ENCODE results near the gene ARHGEF26. TPM values are rescaled to one million over a fixed set of nuclear protein-coding genes. Genes with fewer than 3 reads are reported as not detected.

ARHGEF26 gene
- total RNA-seq, 1 experiment from 2014 or later, result 20.8 TPM

GRCh38 chr3:154180836-154181691, 59.9 kb downstream of the ARHGEF26 start:
- Histone ChIP-seq H3K9me3 (no peaks in the 10 kb centered on the region), H3K36me3 (ENCODE audit: control insufficient read depth, insufficient read depth, low read length) (no peaks in the 10 kb centered on the region), H3K4me1 (no peaks in the 10 kb centered on the region), H3K4me3 (ENCODE audit: low read depth, low read length) (no peak overlapping the region), H3K27me3 (replicated peaks; ENCODE audit: control insufficient read depth, insufficient read depth, low read length) (no peaks in the 10 kb centered on the region)
- CTCF ChIA-PET, result no interaction called here
- BruUV-seq (replicated peaks), result no TSS peak
- no peak for TF ChIP-seq CTCF (IDR thresholded peaks at IDR 0.05; ENCODE audit: insufficient read depth in 1 of 2, low read depth in 1 of 2, low read length in 1 of 2, severe bottlenecking in 1 of 2, unreplicated experiment in 1 of 2)
- Mint-ChIP-seq H3K27ac (ENCODE audit: unreplicated experiment) (no peak overlapping the region), H3K4me3 (ENCODE audit: unreplicated experiment) (no peak overlapping the region), H3K36me3 (ENCODE audit: insufficient read depth, unreplicated experiment) (no peaks in the 10 kb centered on the region), H3K9me3 (ENCODE audit: unreplicated experiment) (no peaks in the 10 kb centered on the region), H3K4me1 (ENCODE audit: low read depth, unreplicated experiment) (no peaks in the 10 kb centered on the region), H3K27me3 (ENCODE audit: insufficient read depth, unreplicated experiment) (no peaks in the 10 kb centered on the region)
- DNase-seq, result peak in 1 of 2 experiments; percentile 17
- intact Hi-C loops (cut with micrococcal nuclease; ENCODE audit: unreplicated experiment), result loop anchor here (2.0 kb wide), 1 partner anchor 68 kb away; no protein-coding TSS in a partner anchor
- POLR2A ChIA-PET, result no interaction called here

GRCh38 chr3:154182322-154182922, 61.2 kb downstream of the ARHGEF26 start:
- no peaks in the 10 kb centered on the region for H3K4me1 ChIP-seq
- no peak for DNase-seq
- H3K4me1 Mint-ChIP-seq (ENCODE audit: low read depth, unreplicated experiment), result no peaks in the 10 kb centered on the region
- H3K9me3 Mint-ChIP-seq (ENCODE audit: unreplicated experiment), result no peaks in the 10 kb centered on the region
- H3K27ac Mint-ChIP-seq (ENCODE audit: unreplicated experiment), result no peak overlapping the region
- no peaks in the 10 kb centered on the region for H3K27me3 ChIP-seq (replicated peaks; ENCODE audit: control insufficient read depth, insufficient read depth, low read length)
- no peaks in the 10 kb centered on the region for H3K9me3 ChIP-seq
- CTCF ChIA-PET, result no interaction called here
- intact Hi-C loops (cut with micrococcal nuclease; ENCODE audit: unreplicated experiment), result no loop called here
- no peaks in the 10 kb centered on the region for H3K27me3 Mint-ChIP-seq (ENCODE audit: insufficient read depth, unreplicated experiment)
- H3K36me3 Mint-ChIP-seq (ENCODE audit: insufficient read depth, unreplicated experiment), result no peaks in the 10 kb centered on the region
- POLR2A ChIA-PET, result no interaction called here
- H3K36me3 ChIP-seq (ENCODE audit: control insufficient read depth, insufficient read depth, low read length), result no peaks in the 10 kb centered on the region
- no TSS peak for BruUV-seq (replicated peaks)
- H3K4me3 Mint-ChIP-seq (ENCODE audit: unreplicated experiment), result no peak overlapping the region
- no peak for TF ChIP-seq CTCF (IDR thresholded peaks at IDR 0.05; ENCODE audit: insufficient read depth in 1 of 2, low read depth in 1 of 2, low read length in 1 of 2, severe bottlenecking in 1 of 2, unreplicated experiment in 1 of 2)
- no peak overlapping the region for H3K4me3 ChIP-seq (ENCODE audit: low read depth, low read length)

GRCh38 chr3:154182975-154183374, 61.8 kb downstream of the ARHGEF26 start:
- Histone ChIP-seq H3K4me1 (no peaks in the 10 kb centered on the region), H3K9me3 (no peaks in the 10 kb centered on the region), H3K36me3 (ENCODE audit: control insufficient read depth, insufficient read depth, low read length) (no peaks in the 10 kb centered on the region), H3K27me3 (replicated peaks; ENCODE audit: control insufficient read depth, insufficient read depth, low read length) (no peaks in the 10 kb centered on the region), H3K4me3 (ENCODE audit: low read depth, low read length) (no peak overlapping the region)
- POLR2A ChIA-PET, result no interaction called here
- H3K27me3 Mint-ChIP-seq (ENCODE audit: insufficient read depth, unreplicated experiment), result no peaks in the 10 kb centered on the region
- CTCF ChIA-PET, result no interaction called here
- no peak overlapping the region for H3K27ac Mint-ChIP-seq (ENCODE audit: unreplicated experiment)
- no peak overlapping the region for H3K4me3 Mint-ChIP-seq (ENCODE audit: unreplicated experiment)
- H3K4me1 Mint-ChIP-seq (ENCODE audit: low read depth, unreplicated experiment), result no peaks in the 10 kb centered on the region
- TF ChIP-seq CTCF (IDR thresholded peaks at IDR 0.05; ENCODE audit: insufficient read depth in 1 of 2, low read depth in 1 of 2, low read length in 1 of 2, severe bottlenecking in 1 of 2, unreplicated experiment in 1 of 2), result no peak
- intact Hi-C loops (cut with micrococcal nuclease; ENCODE audit: unreplicated experiment), result no loop called here
- H3K9me3 Mint-ChIP-seq (ENCODE audit: unreplicated experiment), result no peaks in the 10 kb centered on the region
- peak in 1 of 2 experiments; percentile 4 for DNase-seq
- no TSS peak for BruUV-seq (replicated peaks)
- no peaks in the 10 kb centered on the region for H3K36me3 Mint-ChIP-seq (ENCODE audit: insufficient read depth, unreplicated experiment)
